ENCODE results near the gene TSPAN5. TPM values are rescaled to one million over a fixed set of nuclear protein-coding genes. Genes with fewer than 3 reads are reported as not detected.
A peak's percentile ranks its signal among the peaks of the same experiment; 100 is the strongest.

Gene TSPAN5
- polyA plus RNA-seq, 1 of the 3 experiments (the other 2 are of a cell fraction) = 38.6 TPM

GRCh38 chr4:98656443-98656842 lies 2.0 kb downstream of the TSPAN5 start (continued):
- TF ChIP-seq USF2 (IDR thresholded peaks at IDR 0.05; ENCODE audit: borderline replicate concordance, low read depth, low read length) = no peak
- no peak for TF ChIP-seq ELF1 (IDR thresholded peaks at IDR 0.05)
- no peak for TF ChIP-seq REST (IDR thresholded peaks at IDR 0.05; ENCODE audit: low read depth, low read length)

- WGBS (ENCODE audit: low lambda C conversion rate) = 7% methylated on average over 5 of the region's 5 CpGs
- Histone ChIP-seq H4K20me1 (ENCODE audit: insufficient read depth) (no peaks in the 10 kb centered on the region), H3F3A (replicated peaks; ENCODE audit: insufficient read depth) (peaks cover 44% of the 10 kb centered on the region), H3K79me2 (ENCODE audit: insufficient read depth) (peaks cover 85% of the 10 kb centered on the region), H3K4me3 (ENCODE audit: low read depth in 2 of 2, low read length in 1 of 2) (peak overlapping the region in 1 of 2 experiments; percentile 96; a peak in 2 of 4 replicates), H3K9ac (peak overlapping the region; percentile 96), H2AFZ (ENCODE audit: low read depth) (no peak overlapping the region), H3K4me2 (peak overlapping the region; percentile 92), H3K27ac (ENCODE audit: low read depth in 2 of 2, low read length in 1 of 2) (peak overlapping the region; percentile 85 to 99), H3K9me2 (no peaks in the 10 kb centered on the region), H3K9me3 (peaks cover 10% of the 10 kb centered on the region; the same call in 1 of the 2 replicates), H3K36me3 (replicated peaks in 1 of 2; ENCODE audit: control insufficient read depth in 1 of 2, insufficient read depth in 2 of 2, low read length in 1 of 2) (peaks cover 0 to 6% of the 10 kb centered on the region in 2 experiments), H3K27me3 (ENCODE audit: insufficient read depth) (no peaks in the 10 kb centered on the region), H3K4me1 (ENCODE audit: control insufficient read depth in 1 of 2, insufficient read depth in 2 of 2, low read depth in 1 of 2, low read length in 1 of 2) (peaks cover 15 to 25% of the 10 kb centered on the region in 2 experiments)
- ChIA-PET POLR2A (no interaction called here), CTCF (interaction anchor here (0.9 kb wide), 1 partner anchor 186 kb away, joined by 5 read pairs; no protein-coding TSS in a partner anchor)
- no peak for DNase-seq
- TF ChIP-seq CHD2 (IDR thresholded peaks at IDR 0.05; ENCODE audit: low read length, partially characterized antibody) (no peak), TCF12 (IDR thresholded peaks at IDR 0.05) (peak; percentile 80), RFX5 (IDR thresholded peaks at IDR 0.05; ENCODE audit: low read length) (no peak), PBX3 (IDR thresholded peaks at IDR 0.05) (peak; percentile 80), GATA2 (CRISPR knock-in tag; IDR thresholded peaks at IDR 0.05) (no peak), RCOR1 (IDR thresholded peaks at IDR 0.05; ENCODE audit: low read length) (no peak), NFIC (IDR thresholded peaks at IDR 0.05; ENCODE audit: borderline replicate concordance) (peak; percentile 89), FOXM1 (IDR thresholded peaks at IDR 0.05; ENCODE audit: low read depth) (no peak), ELF1 (IDR thresholded peaks at IDR 0.05) (0 out of 2 replicates have a peak, but pooled peaks have one; percentile 40), FOSL2 (IDR thresholded peaks at IDR 0.05; ENCODE audit: borderline replicate concordance, low read depth) (peak; percentile 83), ZBTB33 (IDR thresholded peaks at IDR 0.05; ENCODE audit: borderline replicate concordance, low read depth) (0 out of 2 replicates have a peak, but pooled peaks have one; percentile 9), EZH2phosphoT487 (IDR thresholded peaks at IDR 0.05; ENCODE audit: borderline replicate concordance, low read depth) (no peak), USF1 (IDR thresholded peaks at IDR 0.05; ENCODE audit: borderline replicate concordance, low read depth) (peak; percentile 60; the same call in 1 of the 2 replicates), MAX (IDR thresholded peaks at IDR 0.05; ENCODE audit: low read depth) (peak; percentile 97), USF2 (IDR thresholded peaks at IDR 0.05; ENCODE audit: borderline replicate concordance, low read depth, low read length) (no peak), YY1 (IDR thresholded peaks at IDR 0.05; ENCODE audit: low read depth) (no peak), JUND (IDR thresholded peaks at IDR 0.05) (peak; percentile 77), TAF1 (IDR thresholded peaks at IDR 0.05; ENCODE audit: borderline replicate concordance, low read depth, low read length) (peak; percentile 26; the same call in 1 of the 2 replicates)
These were observed 4.2 kb downstream of the TSPAN5 start for GRCh38 chr4:98653890-98654867.

All from SK-N-SH (cell line).